GM21381 (cell line): ENCODE data around the gene DNAJC28.
"Not testable (repeated sequence)": the region's sequence is repeated elsewhere in the genome, so short reads cannot be mapped to it uniquely, and the experiment has no call there.

Experiments used
- ATAC-seq: cut with Tn5 transposase; IDR thresholded peaks from one replicate; pipeline ENCODE4 v1.9.1; 2021; ENCODE audit warnings: mild to moderate bottlenecking, moderate library complexity; ENCODE audit not compliant: unreplicated experiment

The DNAJC28 gene

DNA sequence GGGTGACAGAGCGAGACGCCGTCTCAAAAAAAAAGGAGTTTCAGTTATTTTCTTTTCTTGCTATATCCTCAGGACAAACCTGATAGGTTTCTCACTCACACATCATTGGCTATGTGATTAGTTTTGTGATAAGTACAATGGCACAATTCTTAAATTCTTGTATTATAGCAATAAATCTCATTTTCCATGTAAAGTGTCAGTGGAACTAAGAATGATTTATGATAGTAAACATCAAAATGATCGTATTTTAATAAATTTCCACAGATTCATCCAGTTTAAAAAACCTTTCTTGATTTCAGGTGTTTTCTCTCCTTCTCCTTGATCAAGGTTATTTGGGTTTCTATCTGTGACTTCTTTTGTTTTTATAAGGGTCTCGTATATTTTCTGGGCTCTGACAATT is 3.5 kb downstream of the DNAJC28 start:
- ATAC-seq = no peak

DNA sequence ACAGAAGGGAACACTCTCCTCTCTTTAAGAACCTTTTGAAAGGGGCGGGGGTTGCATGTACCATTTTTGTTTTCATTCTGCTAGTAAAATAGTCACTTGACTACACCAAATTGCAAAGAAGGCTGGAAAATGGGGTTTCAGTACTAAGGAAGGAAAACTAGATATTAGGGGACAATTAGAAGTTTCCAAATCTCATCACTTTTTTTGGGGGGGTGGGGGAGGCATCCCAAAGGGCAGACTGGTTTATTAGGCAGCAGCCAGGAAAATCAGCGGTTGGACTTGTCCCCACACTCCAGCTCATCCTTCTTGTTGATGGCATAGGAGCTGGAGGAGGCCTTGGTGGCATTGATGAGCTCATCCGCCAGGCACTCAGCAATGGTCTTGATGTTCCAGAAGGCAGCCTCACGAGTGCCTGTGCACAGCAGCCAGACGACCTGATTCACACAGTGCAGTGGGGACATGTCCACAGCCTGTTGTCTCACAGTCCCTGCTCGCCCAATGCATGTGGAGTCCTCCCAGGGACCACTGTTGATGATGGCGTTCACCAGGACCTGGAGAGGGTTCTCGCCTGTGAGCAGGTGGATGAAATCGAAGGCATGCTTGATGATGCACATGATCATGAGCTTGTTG is 10.1 kb downstream of the DNAJC28 start:
- no peak for ATAC-seq

DNA sequence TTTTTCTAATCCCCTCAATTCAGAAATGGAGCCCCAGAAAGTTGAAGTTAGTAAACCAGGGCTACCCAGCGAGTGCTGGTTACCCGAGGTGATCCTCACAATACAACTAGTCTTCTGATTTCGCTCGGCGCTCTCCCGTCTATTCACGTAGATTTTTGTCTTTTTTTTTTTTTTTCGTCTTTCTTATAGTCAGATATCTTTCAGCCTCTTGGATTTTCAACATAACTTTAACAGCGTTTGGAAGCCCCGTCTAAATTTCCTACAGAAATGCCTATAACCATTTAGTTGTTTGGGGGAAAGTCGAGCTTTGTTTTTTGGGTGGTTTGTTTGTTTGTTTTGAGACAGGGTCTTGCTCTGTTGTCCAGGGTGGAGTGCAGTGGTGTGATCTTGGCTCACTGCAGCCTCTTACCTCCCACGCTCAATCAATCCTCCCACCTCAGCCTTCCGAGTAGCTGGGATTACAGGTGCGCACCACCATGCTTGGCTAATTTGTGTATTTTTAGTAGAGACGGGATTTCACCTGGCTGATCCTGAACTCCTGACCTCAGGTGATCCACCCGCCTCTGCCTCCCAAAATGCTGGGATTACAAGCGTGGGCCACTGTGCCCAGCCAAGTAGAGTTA is 10.9 kb downstream of the DNAJC28 start:
- no peak for ATAC-seq

DNA sequence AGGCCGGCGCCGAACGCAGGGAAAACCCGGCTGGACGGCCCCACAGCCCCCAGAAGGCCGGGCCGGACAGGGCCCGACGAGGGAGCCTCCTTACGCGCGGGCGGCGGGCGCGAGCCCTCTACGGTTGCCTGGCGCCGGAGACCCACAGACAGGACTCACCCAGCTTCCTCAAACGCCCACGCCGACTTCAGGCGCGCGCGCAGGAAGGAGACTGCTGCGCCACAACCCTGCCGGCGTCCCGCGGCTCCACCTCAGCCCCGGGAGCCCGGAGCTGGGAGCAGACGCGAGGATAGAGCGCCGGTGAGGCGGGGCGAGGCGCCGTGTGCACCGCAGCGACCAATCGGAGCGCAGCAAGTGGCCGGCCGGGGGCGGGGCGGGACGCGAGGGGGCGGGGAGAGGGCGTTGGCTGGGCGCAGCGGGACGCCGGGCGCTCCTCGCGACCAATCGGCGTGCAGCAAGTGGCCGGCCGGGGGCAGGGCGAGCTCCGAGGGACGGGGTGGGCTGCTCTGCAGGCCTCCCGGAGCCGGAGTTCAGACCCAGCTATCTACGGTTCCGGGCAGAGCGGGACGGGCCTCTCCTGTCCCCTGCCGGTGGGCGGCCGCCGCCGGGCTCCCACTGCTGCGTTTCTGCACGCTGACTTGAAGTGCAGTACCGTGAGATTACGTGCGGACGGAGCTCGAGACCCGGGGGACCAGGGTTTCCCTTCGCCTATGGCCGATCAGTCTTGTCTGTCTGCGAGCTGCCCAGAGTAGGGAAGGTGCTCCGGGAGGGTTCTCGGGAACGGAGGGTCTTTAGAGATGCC is 11.6 kb downstream of the DNAJC28 start, which contains the start of gene TMEM50B:
Gene TMEM50B, minus strand, starts transcription at position 296 of the 802 bp plus-strand sequence. CDS start 11,089 bp downstream, outside the sequence.
- peak; percentile 87 for ATAC-seq

DNA sequence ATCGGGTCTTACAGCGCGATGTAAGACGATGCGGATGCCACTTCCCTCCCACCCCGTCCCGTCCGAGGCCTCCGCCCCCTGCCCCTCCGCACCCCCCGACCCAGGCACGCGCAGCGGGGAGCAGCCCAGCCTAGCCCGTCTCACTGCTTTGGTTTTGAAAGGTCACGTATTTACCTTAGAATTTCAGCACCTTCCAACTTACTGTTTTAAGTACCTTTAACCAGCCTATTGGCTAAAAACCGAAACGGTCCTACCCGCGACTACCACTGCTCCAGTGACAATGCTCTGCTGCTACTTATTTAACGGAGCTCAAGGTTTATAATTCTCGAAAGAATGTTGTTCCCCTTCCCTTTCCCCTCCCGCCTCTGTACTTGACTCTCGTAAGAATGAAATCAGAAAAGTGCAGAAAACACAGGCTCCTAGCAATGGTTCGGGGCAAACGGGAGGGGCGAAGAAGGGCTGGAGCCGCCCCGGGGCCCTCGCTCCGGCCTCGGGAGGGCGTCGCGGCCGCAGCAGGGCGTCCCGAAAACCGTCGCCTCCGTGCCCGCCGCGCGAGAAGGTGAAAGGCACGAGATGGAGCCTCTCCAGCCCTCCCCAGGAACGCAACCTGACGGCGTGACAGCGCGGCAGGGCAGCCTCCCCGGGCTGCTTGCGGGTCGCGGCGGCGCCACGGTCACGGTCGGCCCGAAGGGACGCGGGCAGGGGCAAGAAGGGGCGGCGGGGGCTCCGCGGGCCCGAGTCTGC is 12.4 kb downstream of the DNAJC28 start:
- peak; percentile 7 for ATAC-seq

DNA sequence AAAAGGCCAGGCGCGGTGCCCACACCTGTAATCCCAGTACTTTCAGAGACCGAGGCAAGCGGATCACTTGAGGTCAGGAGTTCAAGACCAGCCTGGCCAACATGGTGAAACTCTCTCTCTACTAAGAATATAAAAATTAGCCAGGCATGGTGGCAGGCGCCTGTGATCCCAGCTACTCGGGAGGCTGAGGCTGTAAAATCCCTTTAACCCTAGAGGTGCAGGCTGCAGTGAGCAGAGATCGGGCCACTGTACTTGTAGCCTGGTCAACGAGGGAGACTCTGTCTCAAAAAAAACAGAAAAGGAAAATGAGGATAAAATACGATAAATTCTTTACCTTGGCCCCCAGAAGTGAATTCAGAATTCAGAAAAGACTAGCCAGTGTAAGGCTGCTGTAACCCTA is 13.3 kb downstream of the DNAJC28 start:
- no peak for ATAC-seq

DNA sequence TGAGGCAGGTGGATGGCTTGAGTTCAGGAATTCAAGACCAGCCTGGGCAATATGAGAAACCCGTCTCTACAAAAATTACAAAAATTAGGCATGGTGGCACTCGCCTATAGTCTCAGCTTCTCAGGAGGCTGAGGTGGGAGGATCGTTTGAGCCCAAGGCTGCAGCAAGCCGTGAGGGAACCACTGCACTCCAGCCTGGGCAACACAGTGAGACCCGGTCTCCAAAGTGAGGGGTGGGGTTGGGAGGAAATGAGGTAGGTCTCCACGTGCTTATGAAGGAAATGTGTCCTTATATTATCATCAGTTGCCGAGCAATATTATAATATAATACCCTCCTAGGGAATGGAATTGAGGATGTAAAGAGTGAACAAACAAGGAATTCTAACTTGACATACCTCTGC is 14.4 kb downstream of the DNAJC28 start:
- no peak for ATAC-seq

DNA sequence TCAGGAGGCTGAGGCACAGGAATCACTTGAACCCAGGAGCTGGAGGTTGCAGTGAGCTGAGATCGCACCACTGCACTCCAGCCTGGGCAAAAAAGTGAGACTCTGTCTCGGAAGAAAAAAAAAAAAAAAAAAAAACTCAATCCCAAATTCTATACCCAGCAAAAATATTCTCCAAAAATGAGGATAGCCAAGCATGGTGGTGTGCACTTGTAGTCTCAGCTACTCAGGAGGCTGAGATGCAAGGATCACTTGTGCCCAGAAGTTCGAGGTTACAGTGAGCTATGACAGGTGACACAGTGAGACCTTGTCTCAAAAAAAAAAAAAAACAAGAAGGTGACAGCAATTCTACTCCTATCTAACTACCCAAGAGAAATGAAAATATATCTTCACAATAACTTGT is 18.2 kb downstream of the DNAJC28 start:
- no peak for ATAC-seq

DNA sequence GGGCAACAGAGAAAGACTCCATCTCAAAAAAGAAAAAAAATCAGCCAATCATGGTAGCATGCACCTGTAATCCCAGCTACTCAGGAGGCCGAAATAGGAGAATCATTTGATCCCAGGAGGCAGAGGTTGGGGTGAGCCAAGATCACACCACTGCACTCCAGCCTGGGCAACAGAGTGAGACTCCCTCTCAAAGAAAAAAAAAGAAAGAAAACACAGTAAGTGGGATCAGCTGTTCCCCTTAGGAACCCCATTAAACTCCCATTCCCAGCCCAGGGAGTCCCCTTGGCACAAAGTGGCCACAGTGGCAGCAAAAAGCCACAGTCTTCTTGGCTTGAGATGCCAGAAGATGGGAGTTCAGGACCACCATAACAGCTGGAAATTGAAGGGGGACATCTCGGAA is 20.8 kb downstream of the DNAJC28 start:
- ATAC-seq = no peak

DNA sequence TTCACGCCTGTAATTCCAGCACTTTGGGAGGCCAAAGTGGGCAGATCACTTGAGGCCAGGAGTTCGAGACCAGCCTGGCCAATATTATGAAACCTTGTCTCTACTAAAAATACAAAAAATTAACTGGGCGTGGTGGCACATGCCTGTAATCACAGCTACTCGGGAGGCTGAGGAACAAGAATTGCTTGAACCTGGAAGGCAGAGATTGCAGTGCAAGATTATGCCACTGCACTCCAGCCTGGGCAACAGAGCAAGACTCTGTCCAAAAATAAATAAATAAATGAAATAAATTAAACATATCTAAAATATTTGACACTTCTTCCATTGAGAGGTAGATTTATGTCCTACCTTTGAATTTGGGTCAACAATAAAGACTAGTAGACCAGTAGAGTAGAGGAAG is 22.3 kb downstream of the DNAJC28 start:
- not testable (repeated sequence) for ATAC-seq

DNA sequence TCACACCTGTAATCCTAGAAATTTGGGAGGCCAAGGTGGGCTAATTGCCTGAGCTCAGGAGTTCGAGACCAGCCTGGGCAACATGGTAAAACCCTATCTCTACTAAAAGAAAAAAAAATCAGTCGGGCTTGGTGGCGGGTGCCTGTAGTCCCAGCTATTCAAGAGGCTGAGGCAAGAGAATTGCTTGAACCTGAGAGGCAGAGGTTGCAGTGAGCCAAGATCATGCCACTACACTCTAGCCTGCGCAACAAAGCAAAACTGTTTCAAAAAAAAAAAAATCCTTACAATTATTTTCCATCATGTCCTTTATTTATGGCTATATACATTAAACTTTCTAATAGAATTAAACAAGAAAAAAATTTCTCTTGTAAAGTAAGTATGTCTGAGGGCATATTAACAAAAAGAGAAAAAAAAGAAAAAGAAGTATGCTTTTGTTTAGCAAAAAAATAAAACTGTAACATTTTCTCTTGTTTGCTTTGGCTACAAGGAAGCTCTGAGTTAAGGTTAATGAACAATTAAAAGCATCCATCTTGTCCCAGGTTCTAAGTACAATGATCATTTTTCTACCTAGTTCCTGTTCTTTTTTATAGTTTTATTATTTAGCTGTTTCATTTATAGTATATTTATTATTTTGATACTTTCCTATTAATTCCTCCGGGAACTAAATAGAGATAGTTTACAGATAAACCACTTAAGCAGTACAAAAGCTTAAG is 29.8 kb downstream of the DNAJC28 start:
- ATAC-seq = no peak

DNA sequence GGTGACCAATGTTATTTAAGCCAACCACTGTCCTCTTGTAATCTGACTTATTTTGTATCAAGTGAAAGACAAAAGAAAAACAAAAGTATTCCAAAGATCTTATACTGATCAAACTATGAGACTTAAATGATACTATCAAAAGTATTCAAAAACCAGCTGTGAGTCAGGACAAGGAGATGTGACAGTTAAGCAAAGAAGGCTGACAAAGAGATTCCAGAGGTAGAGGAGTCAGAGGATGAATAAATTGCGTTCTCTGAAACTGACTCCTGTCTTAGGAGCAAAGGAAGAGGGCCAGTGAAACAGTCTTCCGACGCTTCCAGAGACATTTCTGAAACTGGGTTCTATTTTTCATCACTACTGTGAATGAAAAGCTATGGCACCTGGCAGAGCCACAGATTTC is 32.7 kb downstream of the DNAJC28 start:
- ATAC-seq = no peak

DNA sequence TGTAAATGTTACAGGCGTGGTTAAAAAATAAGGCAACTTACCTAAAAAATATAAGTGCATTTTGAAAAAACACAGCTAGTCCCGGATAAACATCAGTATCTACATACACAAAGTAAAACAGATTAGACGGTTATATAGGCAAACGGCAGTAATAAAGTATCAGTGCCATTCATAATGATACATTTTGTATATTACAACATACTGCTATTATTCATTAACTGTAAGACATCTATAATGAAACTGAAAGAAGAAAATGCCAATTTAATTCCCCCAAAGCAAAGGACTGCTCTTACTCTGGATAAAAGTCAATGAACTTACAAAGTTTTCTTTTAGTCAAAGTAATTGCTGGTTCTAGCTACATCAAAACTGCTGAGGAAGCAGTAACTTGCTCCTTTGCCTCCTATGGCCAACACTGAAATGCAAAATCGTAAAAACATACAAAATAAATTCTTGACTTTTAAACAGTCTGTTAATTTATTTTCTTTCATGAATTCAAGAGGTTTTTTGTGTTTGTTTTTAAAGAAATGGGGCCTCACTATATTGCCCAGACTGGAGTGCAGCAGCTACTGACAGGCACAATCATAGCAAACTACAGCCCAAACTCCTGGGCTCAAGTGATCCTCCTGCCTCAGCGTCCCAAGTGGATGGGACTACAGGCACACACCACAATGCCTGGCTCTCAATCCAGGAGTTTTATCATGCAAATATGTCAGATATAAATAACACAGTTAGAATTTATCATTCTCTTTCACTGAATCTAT is 35.6 kb downstream of the DNAJC28 start:
- ATAC-seq = no peak

DNA sequence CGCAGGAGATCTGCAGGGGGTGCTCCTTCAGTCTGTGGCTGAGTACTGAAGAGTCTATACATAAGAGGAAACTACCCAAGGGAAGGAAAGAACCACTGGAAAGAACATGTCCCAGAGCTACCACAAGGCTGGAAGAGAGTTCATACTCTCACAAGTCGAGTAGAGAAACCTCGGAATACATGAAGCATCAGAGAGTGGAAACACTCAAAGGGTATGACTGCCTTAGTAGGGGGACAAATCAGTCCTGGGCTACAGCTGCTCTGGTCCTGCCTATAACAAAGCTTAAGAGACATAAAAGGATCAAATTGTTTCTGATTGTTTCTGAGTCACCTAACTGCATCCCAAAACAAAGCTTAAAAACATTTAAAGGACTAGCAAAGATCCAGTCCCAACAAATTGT is 39.2 kb downstream of the DNAJC28 start:
- no peak for ATAC-seq

DNA sequence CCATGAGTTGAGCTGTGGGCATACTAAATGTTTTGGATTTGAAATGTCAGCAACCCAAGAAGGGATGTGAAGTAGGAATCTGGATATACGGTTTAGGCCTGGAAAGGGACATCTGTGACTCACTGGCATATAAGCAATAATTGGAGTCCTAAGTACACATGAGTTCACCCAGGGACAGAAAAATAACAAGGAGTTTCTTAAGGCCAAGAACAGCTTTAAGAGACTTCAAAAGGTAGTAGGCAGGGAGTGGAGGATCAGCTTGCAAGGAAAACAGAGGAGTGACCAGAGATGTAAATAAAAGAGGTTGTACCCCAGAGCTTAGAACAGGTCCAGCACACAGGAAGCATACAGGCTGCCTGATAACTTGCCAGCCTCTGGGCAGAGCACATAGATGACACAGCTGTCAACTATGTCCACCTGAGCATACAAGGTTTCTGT is 39.9 kb downstream of the DNAJC28 start:
- no peak for ATAC-seq

DNA sequence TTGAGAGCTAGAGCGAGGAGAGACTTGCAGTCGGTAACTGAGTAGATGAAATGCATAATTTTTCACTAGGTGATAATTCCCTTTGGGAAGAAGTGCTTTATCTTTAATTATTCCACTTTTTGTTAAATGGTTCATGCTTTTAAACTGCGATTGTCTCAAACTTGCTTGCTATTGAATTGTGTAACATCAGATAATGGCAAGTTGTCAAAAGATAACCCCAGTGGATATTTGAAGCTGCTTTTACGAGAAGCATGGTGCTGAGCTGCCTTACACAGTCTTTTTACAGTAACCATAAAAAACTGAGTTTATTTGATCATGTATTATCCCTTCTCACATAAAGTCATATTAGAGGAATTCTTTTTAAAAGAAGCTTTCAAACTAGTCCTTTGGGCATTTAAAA is 41.9 kb downstream of the DNAJC28 start:
- ATAC-seq = no peak

DNA sequence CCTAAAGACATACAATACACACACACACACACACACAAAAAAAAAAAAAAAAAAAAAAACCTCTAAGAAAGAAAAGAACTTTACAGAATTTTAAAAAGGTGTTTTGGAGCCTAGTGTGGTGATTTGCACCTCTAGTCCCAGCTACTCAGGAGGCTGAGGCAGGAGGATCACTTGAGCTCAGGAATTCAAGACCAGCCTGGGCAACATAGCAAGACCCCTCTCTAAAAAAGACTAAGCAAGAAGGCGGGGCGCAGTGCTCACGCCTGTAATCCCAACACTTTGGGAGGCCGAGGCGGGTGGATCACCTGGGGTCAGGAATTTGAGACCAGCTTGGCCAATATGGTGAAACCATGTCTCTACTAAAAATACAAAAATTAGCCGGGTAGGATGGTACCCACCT is 44.9 kb downstream of the DNAJC28 start:
- ATAC-seq = not testable (repeated sequence)

DNA sequence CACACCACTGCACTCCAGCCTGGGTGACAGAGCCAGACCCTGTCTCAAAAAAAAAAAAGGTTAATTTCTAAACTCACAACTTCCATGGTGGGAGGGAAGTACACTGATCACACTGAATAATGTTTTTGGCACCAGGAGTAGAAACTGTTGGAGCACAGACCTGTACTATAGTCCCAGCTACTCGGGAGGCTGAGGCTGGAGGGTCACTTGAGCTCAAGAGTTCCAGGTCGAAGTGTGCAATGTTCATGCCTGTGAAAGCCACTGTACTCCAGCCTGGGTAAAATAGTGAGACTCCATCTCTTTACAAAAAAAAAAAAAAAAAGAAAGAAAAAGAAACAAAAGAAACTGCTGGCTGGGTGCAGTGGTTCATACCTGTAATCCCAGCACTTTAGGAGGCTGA is 47.0 kb downstream of the DNAJC28 start:
- ATAC-seq = no peak

DNA sequence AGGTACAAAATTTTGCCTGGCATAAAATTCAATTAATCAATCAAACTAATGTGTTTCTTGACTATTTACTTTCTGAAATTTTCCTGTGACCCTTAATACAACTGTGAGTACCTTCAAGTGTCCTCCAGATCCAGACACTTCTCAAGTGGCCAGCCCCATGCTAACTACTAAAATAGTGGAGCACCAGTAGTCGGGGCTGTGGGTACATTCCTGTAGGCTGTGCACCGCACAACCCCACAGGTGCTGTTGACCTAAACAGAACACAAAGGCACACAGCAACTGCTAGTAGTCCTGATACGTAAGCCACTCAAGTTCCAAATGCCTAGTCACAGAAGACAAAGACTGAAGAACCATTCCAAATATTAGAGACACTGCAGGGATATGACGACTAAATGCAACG is 48.3 kb downstream of the DNAJC28 start:
- no peak for ATAC-seq
